WTC11 (cell line): Measurements from ENCODE around the gene NEU2.

ENCODE experiments used
- ELF4 ChIP-seq: sonication (generic); formaldehyde crosslinking; IDR thresholded peaks from 2 replicates; pipeline ENCODE4 v1.8.1; 2022; ENCODE audit warnings: low read depth, mild to moderate bottlenecking, moderate library complexity, missing genetic modification reagents
- ZNF121 ChIP-seq: sonication (generic); formaldehyde crosslinking; IDR thresholded peaks from 2 replicates; pipeline ENCODE4 v1.8.0; 2023; ENCODE audit warnings: missing genetic modification reagents
- TF ChIP-seq, protein P1 (sequence below): sonication (generic); formaldehyde crosslinking; IDR thresholded peaks from 2 replicates; pipeline ENCODE4 v1.8.1; 2023; ENCODE audit warnings: mild to moderate bottlenecking, missing genetic modification reagents, moderate library complexity

DNA sequence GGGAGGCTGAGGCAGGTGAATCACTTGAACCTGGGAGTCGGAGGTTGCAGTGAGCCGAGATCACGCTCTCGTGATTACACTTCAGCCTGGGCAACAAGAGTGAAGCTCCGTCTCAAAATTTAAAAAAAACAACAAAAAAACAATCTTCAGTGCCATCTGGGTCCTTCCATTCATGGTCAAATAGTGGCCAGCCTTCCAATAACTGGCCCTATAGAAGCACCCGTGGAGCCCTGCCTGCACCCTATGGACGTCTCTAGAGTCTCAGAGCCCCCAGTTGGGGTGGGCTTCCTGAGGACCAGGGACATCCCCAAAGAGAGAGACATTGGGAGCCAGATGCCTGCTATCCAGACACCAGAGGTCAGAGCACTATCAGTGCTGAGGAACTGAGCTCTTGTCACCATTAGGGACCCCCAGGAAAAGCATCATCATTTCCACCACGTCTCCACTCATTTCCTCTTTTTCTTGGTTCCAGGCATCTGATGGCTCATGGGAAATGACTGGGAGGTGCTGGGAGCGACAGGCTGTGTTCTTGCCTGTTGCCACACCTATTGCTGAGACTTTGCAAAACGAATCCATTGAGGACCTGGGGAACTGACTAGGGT, 9.4 kb downstream of the NEU2 start:
- TF ChIP-seq ELF4 (CRISPR knock-in tag), result no peak
- no peak for TF ChIP-seq ZNF121 (CRISPR knock-in tag)
- TF ChIP-seq, protein P1, sequence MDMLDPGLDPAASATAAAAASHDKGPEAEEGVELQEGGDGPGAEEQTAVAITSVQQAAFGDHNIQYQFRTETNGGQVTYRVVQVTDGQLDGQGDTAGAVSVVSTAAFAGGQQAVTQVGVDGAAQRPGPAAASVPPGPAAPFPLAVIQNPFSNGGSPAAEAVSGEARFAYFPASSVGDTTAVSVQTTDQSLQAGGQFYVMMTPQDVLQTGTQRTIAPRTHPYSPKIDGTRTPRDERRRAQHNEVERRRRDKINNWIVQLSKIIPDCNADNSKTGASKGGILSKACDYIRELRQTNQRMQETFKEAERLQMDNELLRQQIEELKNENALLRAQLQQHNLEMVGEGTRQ (CRISPR knock-in tag), result no peak
